HepG2 (cell line): ENCODE data around the gene RPRD1A.

ENCODE experiments used
- ARNT2 ChIP-seq: sonication (generic); formaldehyde crosslinking; IDR thresholded peaks from 2 replicates; pipeline ENCODE4 v1.8.0; 2022; ENCODE audit warnings: mild to moderate bottlenecking, low read depth, missing genetic modification reagents, moderate library complexity
- CREBL2 ChIP-seq: sonication (generic); formaldehyde crosslinking; IDR thresholded peaks from 2 replicates; pipeline ENCODE4 v1.8.1; 2023; ENCODE audit warnings: missing genetic modification reagents, mild to moderate bottlenecking, borderline replicate concordance
- CTCF ChIP-seq: sonication (generic); formaldehyde crosslinking; IDR thresholded peaks from 2 replicates; pipeline ENCODE4 v1.5.0; 2020; ENCODE audit warnings: mild to moderate bottlenecking, missing genetic modification reagents, moderate library complexity
- FOXK2 ChIP-seq: fragments of 450-650 bp; IDR thresholded peaks from 2 replicates; pipeline ENCODE4 v1.6.1; 2016
- HIVEP1 ChIP-seq: sonication (generic); formaldehyde crosslinking; IDR thresholded peaks from 2 replicates; pipeline ENCODE4 v1.4.0; 2020; ENCODE audit warnings: mild to moderate bottlenecking, missing genetic modification reagents
- HMGXB4 ChIP-seq, 2 experiments: sonication (generic) in 1 of 2; formaldehyde crosslinking in 1 of 2; IDR thresholded peaks; 2 replicates each; pipeline versions ENCODE4 v1.4.0 to v1.6.1; 2018 to 2020; ENCODE audit warnings: missing genetic modification reagents in 2 of 2, borderline replicate concordance in 1 of 2, low read depth in 1 of 2, mild to moderate bottlenecking in 1 of 2, missing biosample characterization in 1 of 2
- KDM6A ChIP-seq: IDR thresholded peaks from 2 replicates; pipeline ENCODE4 v1.6.1; 2016; ENCODE audit warnings: low read depth
- MAFF ChIP-seq: IDR thresholded peaks from 2 replicates; pipeline ENCODE4 v1.6.1; 2011; ENCODE audit warnings: low read depth, low read length, improper control_type of control experiment
- POLR2AphosphoS5 ChIP-seq: IDR thresholded peaks from 2 replicates; pipeline ENCODE4 v1.6.1; 2012; ENCODE audit warnings: low read depth, low read length
- ZFP41 ChIP-seq: sonication (generic); formaldehyde crosslinking; IDR thresholded peaks from 2 replicates; pipeline ENCODE4 v1.4.0; 2020; ENCODE audit warnings: mild to moderate bottlenecking, missing genetic modification reagents, borderline replicate concordance
- ZNF124 ChIP-seq: sonication (generic); formaldehyde crosslinking; IDR thresholded peaks from 2 replicates; pipeline ENCODE4 v1.4.0; 2020; ENCODE audit warnings: missing genetic modification reagents
- ZNF24 ChIP-seq: fragments of 450-650 bp; IDR thresholded peaks from 2 replicates; pipeline ENCODE4 v1.6.1; 2017; ENCODE audit warnings: antibody characterized with exemption, mild to moderate bottlenecking
- ZNF780A ChIP-seq: sonication (generic); formaldehyde crosslinking; IDR thresholded peaks from 2 replicates; pipeline ENCODE4 v1.8.0; 2022; ENCODE audit warnings: mild to moderate bottlenecking, missing genetic modification reagents, moderate library complexity

GRCh38 chr18:36083729-36084128, 16.4 kb upstream of the RPRD1A start:
- TF ChIP-seq CTCF: no peak
- TF ChIP-seq ZNF24: no peak
- TF ChIP-seq ZNF780A (CRISPR knock-in tag): no peak
- no peak for TF ChIP-seq POLR2AphosphoS5
- no peak for TF ChIP-seq HMGXB4 (CRISPR knock-in tag; IDR thresholded peaks at IDR 0.05; ENCODE audit: borderline replicate concordance in 1 of 2, low read depth in 1 of 2)
- TF ChIP-seq KDM6A: no peak
- no peak for TF ChIP-seq ZNF124 (CRISPR knock-in tag)
- TF ChIP-seq MAFF: no peak
- TF ChIP-seq CREBL2 (CRISPR knock-in tag): no peak
- TF ChIP-seq FOXK2: no peak
- TF ChIP-seq HIVEP1 (CRISPR knock-in tag): no peak
- no peak for TF ChIP-seq ZFP41 (CRISPR knock-in tag)
- no peak for TF ChIP-seq ARNT2
